ENCODE data around the gene NPBWR2.

NPBWR2 gene

GRCh38 chr20:64106981-64107735 is at the start of gene NPBWR2:
TSS of gene NPBWR2 (minus strand) at chr20:64107565. CDS start at chr20:64106831, 734 bp downstream.
- DNase-seq (ENCODE audit: low read depth), result no peak

GRCh38 chr20:64156136-64156885 is 48.9 kb upstream of the NPBWR2 start:
- no peak for DNase-seq (ENCODE audit: low read depth)

GRCh38 chr20:64155258-64156135 is 48.1 kb upstream of the NPBWR2 start:
- no peak for DNase-seq (ENCODE audit: low read depth)

- no peak for DNase-seq (ENCODE audit: low read depth)
Measured at GRCh38 chr20:64154590-64155257, 47.4 kb upstream of the NPBWR2 start.

- DNase-seq (ENCODE audit: low read depth), result no peak
Measured at GRCh38 chr20:64153861-64154589, 46.7 kb upstream of the NPBWR2 start.

- no peak for DNase-seq (ENCODE audit: low read depth)
Measured at GRCh38 chr20:64153410-64153809, 46.0 kb upstream of the NPBWR2 start.

GRCh38 chr20:64152906-64153305 is 45.5 kb upstream of the NPBWR2 start:
- DNase-seq (ENCODE audit: low read depth), result no peak

GRCh38 chr20:64151633-64152530 is 44.5 kb upstream of the NPBWR2 start:
- peak; percentile 17 for DNase-seq (ENCODE audit: low read depth)

- DNase-seq (ENCODE audit: low read depth), result no peak
Measured at GRCh38 chr20:64150756-64151632, 43.6 kb upstream of the NPBWR2 start.

GRCh38 chr20:64149809-64150560 is 42.6 kb upstream of the NPBWR2 start:
- no peak for DNase-seq (ENCODE audit: low read depth)

- no peak for DNase-seq (ENCODE audit: low read depth)
Measured at GRCh38 chr20:64149141-64149540, 41.8 kb upstream of the NPBWR2 start.

GRCh38 chr20:64148581-64148980 is 41.2 kb upstream of the NPBWR2 start:
- DNase-seq (ENCODE audit: low read depth), result no peak

GRCh38 chr20:64146936-64147477 is 39.6 kb upstream of the NPBWR2 start:
- no peak for DNase-seq (ENCODE audit: low read depth)

GRCh38 chr20:64146301-64146935 is 39.1 kb upstream of the NPBWR2 start:
- no peak for DNase-seq (ENCODE audit: low read depth)

- DNase-seq (ENCODE audit: low read depth), result no peak
Measured at GRCh38 chr20:64145458-64146300, 38.3 kb upstream of the NPBWR2 start.

- DNase-seq (ENCODE audit: low read depth), result no peak
Measured at GRCh38 chr20:64144144-64144912, 37.0 kb upstream of the NPBWR2 start.
